ENCODE measurements around the gene GPAM. TPM values are rescaled to one million over a fixed set of nuclear protein-coding genes. Genes with fewer than 3 reads are reported as not detected.
A peak's percentile ranks its signal among the peaks of the same experiment; 100 is the strongest.

Gene GPAM
- total and polyA plus RNA-seq, 10 of the 15 experiments (the other 5 are each of a cell fraction or from before 2014, with no cell fraction given): 3.3 to 9.4 (median 7.4) TPM

DNA sequence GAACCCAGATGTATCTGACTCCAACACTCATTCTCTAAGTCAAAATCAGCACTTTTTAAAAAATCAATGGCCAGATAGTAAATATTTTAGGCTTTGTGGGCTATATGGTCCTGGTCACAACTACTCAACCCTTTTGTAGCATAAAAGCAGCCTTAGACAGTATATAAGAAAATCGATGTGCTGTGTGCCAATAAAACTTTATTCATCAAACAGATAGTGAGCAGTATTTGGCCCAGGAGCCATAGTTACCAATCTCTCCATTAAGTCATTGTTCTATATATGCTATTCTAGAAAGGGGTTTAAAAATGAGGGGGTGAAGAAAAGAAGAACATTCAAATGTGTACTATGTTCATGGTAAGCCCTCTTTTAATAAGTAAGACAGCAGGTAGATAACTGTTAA lies 18.5 kb upstream of the GPAM start:
- WGBS (ENCODE audit: insufficient coverage, insufficient replicate concordance, low lambda C conversion rate, missing lambda C conversion rate): 5% methylated on average over 1 of the region's 1 CpG
- BruUV-seq (replicated peaks): no TSS peak
- Histone ChIP-seq H3K27ac (ENCODE audit: control insufficient read depth, insufficient read depth) (no peak overlapping the region), H2AFZ (ENCODE audit: control insufficient read depth, low read depth, low read length) (no peak overlapping the region), H3K4me2 (ENCODE audit: control insufficient read depth, insufficient read depth) (no peak overlapping the region), H3K4me1 (ENCODE audit: control insufficient read depth, insufficient read depth, low read length) (peaks cover 3% of the 10 kb centered on the region; the same call in 1 of the 2 replicates), H3K9ac (ENCODE audit: control insufficient read depth, insufficient read depth, low read length) (no peak overlapping the region), H3K4me3 (no peak overlapping the region), H3K36me3 (ENCODE audit: control insufficient read depth in 2 of 2, insufficient read depth in 2 of 2, low read length in 1 of 2) (no peaks in the 10 kb centered on the region), H3K27me3 (replicated peaks in 1 of 2; ENCODE audit: control insufficient read depth in 2 of 2, insufficient read depth in 2 of 2, low read length in 1 of 2) (no peaks in the 10 kb centered on the region), H3K79me2 (ENCODE audit: control insufficient read depth, insufficient read depth, low read length) (no peaks in the 10 kb centered on the region), H3K9me3 (replicated peaks; ENCODE audit: control insufficient read depth, insufficient read depth, low read length) (no peaks in the 10 kb centered on the region), H4K20me1 (ENCODE audit: control insufficient read depth, insufficient read depth) (no peaks in the 10 kb centered on the region)
- ChIA-PET POLR2A (no interaction called here), CTCF (interaction anchor here (1.9 kb wide), 1 partner anchor 10 kb away, joined by 6 read pairs; no protein-coding TSS in a partner anchor), RAD21 (ENCODE audit: unreplicated experiment) (no interaction called here), SMC1A (ENCODE audit: uncharacterized antibody, unreplicated experiment) (no interaction called here)
- FAIRE-seq: no peak
- ATAC-seq: no peak
- DNase-seq (ENCODE audit: low read depth, low spot score): no peak
- intact Hi-C loops (cut with micrococcal nuclease; ENCODE audit: unreplicated experiment): no loop called here
- in situ Hi-C loops (cut with MboI): no loop called here
- TF ChIP-seq ZBTB40 (IDR thresholded peaks at IDR 0.05; ENCODE audit: borderline replicate concordance) (peak; percentile 83), EZH2 (IDR thresholded peaks at IDR 0.05; ENCODE audit: borderline replicate concordance, control insufficient read depth, low read depth, low read length) (no peak)

GRCh38 chr10:112201334-112201733 lies 17.8 kb upstream of the GPAM start:
- ChIA-PET RAD21 (ENCODE audit: unreplicated experiment) (no interaction called here), CTCF (interaction anchor here (1.0 to 1.9 kb wide), 3 partner anchors 10 to 106 kb away, joined by 3 to 6 read pairs (median 5); no protein-coding TSS in a partner anchor), SMC1A (ENCODE audit: uncharacterized antibody, unreplicated experiment) (interaction anchor here (1.0 kb wide), 1 partner anchor 15 kb away, joined by 3 read pairs; no protein-coding TSS in a partner anchor), POLR2A (no interaction called here)
- Histone ChIP-seq H3K36me3 (ENCODE audit: control insufficient read depth in 2 of 2, insufficient read depth in 2 of 2, low read length in 1 of 2) (no peaks in the 10 kb centered on the region), H4K20me1 (ENCODE audit: control insufficient read depth, insufficient read depth) (no peaks in the 10 kb centered on the region), H3K9ac (ENCODE audit: control insufficient read depth, insufficient read depth, low read length) (no peak overlapping the region), H3K9me3 (replicated peaks; ENCODE audit: control insufficient read depth, insufficient read depth, low read length) (no peaks in the 10 kb centered on the region), H3K79me2 (ENCODE audit: control insufficient read depth, insufficient read depth, low read length) (no peaks in the 10 kb centered on the region), H3K27ac (ENCODE audit: control insufficient read depth, insufficient read depth) (no peak overlapping the region), H3K4me3 (no peak overlapping the region), H2AFZ (ENCODE audit: control insufficient read depth, low read depth, low read length) (no peak overlapping the region), H3K27me3 (replicated peaks in 1 of 2; ENCODE audit: control insufficient read depth in 2 of 2, insufficient read depth in 2 of 2, low read length in 1 of 2) (no peaks in the 10 kb centered on the region), H3K4me2 (ENCODE audit: control insufficient read depth, insufficient read depth) (no peak overlapping the region), H3K4me1 (ENCODE audit: control insufficient read depth, insufficient read depth, low read length) (peaks cover 3% of the 10 kb centered on the region; the same call in 1 of the 2 replicates)
- no peak for FAIRE-seq
- DNase-seq (ENCODE audit: low read depth, low spot score): no peak
- ATAC-seq: no peak
- in situ Hi-C loops (cut with MboI) (no loop called here), intact Hi-C loops (cut with micrococcal nuclease; ENCODE audit: unreplicated experiment) (no loop called here)
- 43% methylated on average over 1 of the region's 1 CpG for WGBS (ENCODE audit: insufficient coverage, insufficient replicate concordance, low lambda C conversion rate, missing lambda C conversion rate)
- BruUV-seq (replicated peaks): no TSS peak
- no peak for TF ChIP-seq MLLT1 (IDR thresholded peaks at IDR 0.05)
- TF ChIP-seq BHLHE40 (IDR thresholded peaks at IDR 0.05; ENCODE audit: borderline replicate concordance in 1 of 2, low read depth in 2 of 2, low read length in 1 of 2): no peak
- no peak for TF ChIP-seq ASH2L (IDR thresholded peaks at IDR 0.05; ENCODE audit: borderline replicate concordance, low read depth)
- no peak for TF ChIP-seq ZSCAN29 (IDR thresholded peaks at IDR 0.05)
- TF ChIP-seq ELK1 (IDR thresholded peaks at IDR 0.05; ENCODE audit: low read depth, low read length): no peak
- no peak for TF ChIP-seq RAD21 (IDR thresholded peaks at IDR 0.05; ENCODE audit: insufficient read depth, low read depth, low read length)
- no peak for TF ChIP-seq CREB1 (IDR thresholded peaks at IDR 0.05; ENCODE audit: low read depth)
- TF ChIP-seq MAX (IDR thresholded peaks at IDR 0.05; ENCODE audit: low read depth, low read length): no peak
